K562 (cell line): ENCODE results near the gene THOC3.
"Not testable (repeated sequence)": the region's sequence is repeated elsewhere in the genome, so short reads cannot be mapped to it uniquely, and the experiment has no call there.

Source experiments
- CHD2 ChIP-seq: IDR thresholded peaks from 2 replicates; pipeline ENCODE4 v1.6.1; 2011; ENCODE audit warnings: low read depth, low read length
- JUN ChIP-seq, 2 experiments: sonication (generic) in 1 of 2; formaldehyde crosslinking in 1 of 2; IDR thresholded peaks; 2 replicates each; pipeline versions ENCODE4 v1.6.1 to v1.8.0; 2012 to 2022; ENCODE audit warnings: borderline replicate concordance in 2 of 2, mild to moderate bottlenecking in 2 of 2, improper control_type of control experiment in 1 of 2, low read depth in 1 of 2, low read length in 1 of 2, missing genetic modification reagents in 1 of 2
- KDM1A ChIP-seq, 2 experiments: fragments of 450-650 bp; IDR thresholded peaks; 2 replicates each; pipeline ENCODE4 v1.6.1; 2016; ENCODE audit warnings: mild to moderate bottlenecking in 2 of 2
- POLR2A ChIP-seq: fragments of 450-650 bp; conservative IDR thresholded peaks from 2 replicates; pipeline ENCODE4 v1.6.1; 2016
- RNF2 ChIP-seq: sonication (generic); IDR thresholded peaks from 2 replicates; pipeline ENCODE4 v1.6.1; 2016
- ZKSCAN1 ChIP-seq: fragments of 150-350 bp; IDR thresholded peaks from 2 replicates; pipeline ENCODE4 v1.6.1; 2016; ENCODE audit warnings: low read depth, low read length
- ZNF316 ChIP-seq: fragments of 450-650 bp; IDR thresholded peaks from 2 replicates; pipeline ENCODE4 v1.6.1; 2016
- ZNF77 ChIP-seq: fragments of 250-450 bp; sonication (Bioruptor Pico); IDR thresholded peaks from 2 replicates; pipeline ENCODE4 v1.5.0; 2020
- TF ChIP-seq, protein P1 (sequence below): IDR thresholded peaks from 3 replicates; pipeline ENCODE4 v1.6.1; 2011; ENCODE audit warnings: borderline replicate concordance, mild to moderate bottlenecking, moderate library complexity; ENCODE audit not compliant: insufficient read length; ENCODE audit errors: extremely low read depth
- TF ChIP-seq, protein P2 (sequence below): fragments of 450-650 bp; conservative IDR thresholded peaks from 2 replicates; pipeline ENCODE4 v1.6.1; 2016; ENCODE audit warnings: missing genetic modification characterization, low read depth, mild to moderate bottlenecking, control low read depth, missing compliant biosample characterization
- TF ChIP-seq, protein P3 (sequence below): IDR thresholded peaks from 2 replicates; pipeline ENCODE4 v1.6.1; 2011; ENCODE audit not compliant: insufficient read length; ENCODE audit errors: extremely low read depth

DNA sequence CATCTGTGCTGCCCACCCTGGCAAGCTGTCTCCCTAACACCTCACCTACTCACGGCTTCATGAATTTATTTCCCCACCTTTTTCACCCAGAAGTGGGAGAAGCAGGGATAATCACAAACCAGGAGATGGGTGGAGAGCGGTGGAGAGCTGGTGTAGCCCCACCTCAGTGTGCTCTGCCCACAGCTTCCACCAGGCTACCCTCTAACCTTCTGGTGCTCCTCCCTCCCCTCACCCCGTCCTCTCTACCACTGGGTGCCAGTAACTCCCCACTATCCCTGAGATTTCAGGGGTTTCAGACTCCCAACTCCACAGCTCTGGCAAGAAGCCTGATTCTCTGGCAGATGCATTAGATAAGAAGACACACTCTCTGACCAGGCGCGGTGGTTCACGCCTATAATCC, 28.7 kb upstream of the THOC3 start:
- not testable (repeated sequence) for TF ChIP-seq KDM1A (IDR thresholded peaks at IDR 0.05); CHD2; JUN (IDR thresholded peaks at IDR 0.05; ENCODE audit: borderline replicate concordance, low read depth, low read length); JUN (CRISPR knock-in tag; IDR thresholded peaks at IDR 0.05; ENCODE audit: borderline replicate concordance); RNF2; ZNF316; POLR2A; ZKSCAN1; ZNF77 (CRISPR knock-in tag)
- TF ChIP-seq, protein P1, sequence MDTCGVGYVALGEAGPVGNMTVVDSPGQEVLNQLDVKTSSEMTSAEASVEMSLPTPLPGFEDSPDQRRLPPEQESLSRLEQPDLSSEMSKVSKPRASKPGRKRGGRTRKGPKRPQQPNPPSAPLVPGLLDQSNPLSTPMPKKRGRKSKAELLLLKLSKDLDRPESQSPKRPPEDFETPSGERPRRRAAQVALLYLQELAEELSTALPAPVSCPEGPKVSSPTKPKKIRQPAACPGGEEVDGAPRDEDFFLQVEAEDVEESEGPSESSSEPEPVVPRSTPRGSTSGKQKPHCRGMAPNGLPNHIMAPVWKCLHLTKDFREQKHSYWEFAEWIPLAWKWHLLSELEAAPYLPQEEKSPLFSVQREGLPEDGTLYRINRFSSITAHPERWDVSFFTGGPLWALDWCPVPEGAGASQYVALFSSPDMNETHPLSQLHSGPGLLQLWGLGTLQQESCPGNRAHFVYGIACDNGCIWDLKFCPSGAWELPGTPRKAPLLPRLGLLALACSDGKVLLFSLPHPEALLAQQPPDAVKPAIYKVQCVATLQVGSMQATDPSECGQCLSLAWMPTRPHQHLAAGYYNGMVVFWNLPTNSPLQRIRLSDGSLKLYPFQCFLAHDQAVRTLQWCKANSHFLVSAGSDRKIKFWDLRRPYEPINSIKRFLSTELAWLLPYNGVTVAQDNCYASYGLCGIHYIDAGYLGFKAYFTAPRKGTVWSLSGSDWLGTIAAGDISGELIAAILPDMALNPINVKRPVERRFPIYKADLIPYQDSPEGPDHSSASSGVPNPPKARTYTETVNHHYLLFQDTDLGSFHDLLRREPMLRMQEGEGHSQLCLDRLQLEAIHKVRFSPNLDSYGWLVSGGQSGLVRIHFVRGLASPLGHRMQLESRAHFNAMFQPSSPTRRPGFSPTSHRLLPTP, result not testable (repeated sequence)
- TF ChIP-seq, protein P2, sequence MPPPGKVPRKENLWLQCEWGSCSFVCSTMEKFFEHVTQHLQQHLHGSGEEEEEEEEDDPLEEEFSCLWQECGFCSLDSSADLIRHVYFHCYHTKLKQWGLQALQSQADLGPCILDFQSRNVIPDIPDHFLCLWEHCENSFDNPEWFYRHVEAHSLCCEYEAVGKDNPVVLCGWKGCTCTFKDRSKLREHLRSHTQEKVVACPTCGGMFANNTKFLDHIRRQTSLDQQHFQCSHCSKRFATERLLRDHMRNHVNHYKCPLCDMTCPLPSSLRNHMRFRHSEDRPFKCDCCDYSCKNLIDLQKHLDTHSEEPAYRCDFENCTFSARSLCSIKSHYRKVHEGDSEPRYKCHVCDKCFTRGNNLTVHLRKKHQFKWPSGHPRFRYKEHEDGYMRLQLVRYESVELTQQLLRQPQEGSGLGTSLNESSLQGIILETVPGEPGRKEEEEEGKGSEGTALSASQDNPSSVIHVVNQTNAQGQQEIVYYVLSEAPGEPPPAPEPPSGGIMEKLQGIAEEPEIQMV (tag), result not testable (repeated sequence)
- TF ChIP-seq, protein P3, sequence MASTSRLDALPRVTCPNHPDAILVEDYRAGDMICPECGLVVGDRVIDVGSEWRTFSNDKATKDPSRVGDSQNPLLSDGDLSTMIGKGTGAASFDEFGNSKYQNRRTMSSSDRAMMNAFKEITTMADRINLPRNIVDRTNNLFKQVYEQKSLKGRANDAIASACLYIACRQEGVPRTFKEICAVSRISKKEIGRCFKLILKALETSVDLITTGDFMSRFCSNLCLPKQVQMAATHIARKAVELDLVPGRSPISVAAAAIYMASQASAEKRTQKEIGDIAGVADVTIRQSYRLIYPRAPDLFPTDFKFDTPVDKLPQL, result not testable (repeated sequence)
